Colon (tissue), 2 donors: ENCODE data around the gene PARD3B.

Experiments used
- FAIRE-seq: peaks from 2 replicates; lab custom pipeline; 2012; peaks lifted over from hg19 to GRCh38; lab: Jason Lieb, UNC
- donor health status: control.
- donor health status: control.

Gene PARD3B, protein sequence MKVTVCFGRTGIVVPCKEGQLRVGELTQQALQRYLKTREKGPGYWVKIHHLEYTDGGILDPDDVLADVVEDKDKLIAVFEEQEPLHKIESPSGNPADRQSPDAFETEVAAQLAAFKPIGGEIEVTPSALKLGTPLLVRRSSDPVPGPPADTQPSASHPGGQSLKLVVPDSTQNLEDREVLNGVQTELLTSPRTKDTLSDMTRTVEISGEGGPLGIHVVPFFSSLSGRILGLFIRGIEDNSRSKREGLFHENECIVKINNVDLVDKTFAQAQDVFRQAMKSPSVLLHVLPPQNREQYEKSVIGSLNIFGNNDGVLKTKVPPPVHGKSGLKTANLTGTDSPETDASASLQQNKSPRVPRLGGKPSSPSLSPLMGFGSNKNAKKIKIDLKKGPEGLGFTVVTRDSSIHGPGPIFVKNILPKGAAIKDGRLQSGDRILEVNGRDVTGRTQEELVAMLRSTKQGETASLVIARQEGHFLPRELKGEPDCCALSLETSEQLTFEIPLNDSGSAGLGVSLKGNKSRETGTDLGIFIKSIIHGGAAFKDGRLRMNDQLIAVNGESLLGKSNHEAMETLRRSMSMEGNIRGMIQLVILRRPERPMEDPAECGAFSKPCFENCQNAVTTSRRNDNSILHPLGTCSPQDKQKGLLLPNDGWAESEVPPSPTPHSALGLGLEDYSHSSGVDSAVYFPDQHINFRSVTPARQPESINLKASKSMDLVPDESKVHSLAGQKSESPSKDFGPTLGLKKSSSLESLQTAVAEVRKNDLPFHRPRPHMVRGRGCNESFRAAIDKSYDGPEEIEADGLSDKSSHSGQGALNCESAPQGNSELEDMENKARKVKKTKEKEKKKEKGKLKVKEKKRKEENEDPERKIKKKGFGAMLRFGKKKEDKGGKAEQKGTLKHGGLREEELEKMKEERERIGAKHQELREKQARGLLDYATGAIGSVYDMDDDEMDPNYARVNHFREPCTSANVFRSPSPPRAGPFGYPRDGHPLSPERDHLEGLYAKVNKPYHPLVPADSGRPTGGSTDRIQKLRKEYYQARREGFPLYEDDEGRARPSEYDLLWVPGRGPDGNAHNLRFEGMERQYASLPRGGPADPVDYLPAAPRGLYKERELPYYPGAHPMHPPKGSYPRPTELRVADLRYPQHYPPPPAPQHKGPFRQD (N-terminal part only)

DNA sequence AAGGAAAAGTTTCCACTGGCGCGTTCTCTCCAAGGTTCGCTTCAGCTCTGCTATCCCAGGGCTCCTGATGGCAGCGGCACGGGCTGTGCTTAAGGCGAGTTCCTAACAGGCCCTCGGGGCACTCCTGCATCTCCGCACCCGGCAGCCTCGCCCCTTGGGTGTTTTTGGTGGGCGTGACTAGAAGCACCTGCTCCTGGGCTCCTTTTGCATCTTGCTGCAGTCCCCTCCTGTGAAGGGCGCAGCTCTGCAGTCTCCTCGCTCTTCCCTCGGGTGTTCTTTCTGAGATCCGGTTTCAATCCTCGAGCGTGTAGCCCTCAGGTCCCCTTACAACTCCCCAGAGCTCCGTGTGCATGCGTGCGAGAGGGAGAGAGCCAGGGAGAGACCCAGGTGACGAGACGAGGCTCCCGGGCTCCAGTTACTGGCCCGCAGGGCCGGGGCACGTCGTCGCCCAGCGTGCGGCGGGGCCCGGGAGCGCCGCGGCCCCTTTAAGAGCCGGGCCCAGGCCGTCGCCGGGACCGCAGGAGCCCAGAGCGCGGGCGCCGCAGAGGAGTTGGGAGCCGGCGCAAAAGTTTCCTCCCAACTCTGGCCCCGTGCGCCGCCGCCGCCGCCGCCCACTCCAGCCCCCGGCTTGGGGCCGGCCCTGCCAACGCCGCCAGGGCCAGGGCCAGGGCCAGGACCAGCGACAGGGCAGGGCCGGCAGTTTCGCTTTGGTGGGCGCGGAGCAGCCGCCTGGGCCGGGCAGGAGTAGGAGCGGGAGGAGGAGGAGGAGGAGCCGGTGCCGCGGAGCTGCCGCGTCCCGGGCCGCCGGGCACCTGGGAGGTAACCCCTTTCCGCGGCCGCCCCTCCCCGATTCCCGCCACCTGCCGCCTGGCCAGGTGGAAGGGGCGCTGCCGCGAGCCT is at the start of gene PARD3B:
Gene PARD3B (plus strand): TSS at position 515 of the 900 bp plus-strand sequence. CDS start 525 bp downstream, outside the sequence.
- no peak for FAIRE-seq

DNA sequence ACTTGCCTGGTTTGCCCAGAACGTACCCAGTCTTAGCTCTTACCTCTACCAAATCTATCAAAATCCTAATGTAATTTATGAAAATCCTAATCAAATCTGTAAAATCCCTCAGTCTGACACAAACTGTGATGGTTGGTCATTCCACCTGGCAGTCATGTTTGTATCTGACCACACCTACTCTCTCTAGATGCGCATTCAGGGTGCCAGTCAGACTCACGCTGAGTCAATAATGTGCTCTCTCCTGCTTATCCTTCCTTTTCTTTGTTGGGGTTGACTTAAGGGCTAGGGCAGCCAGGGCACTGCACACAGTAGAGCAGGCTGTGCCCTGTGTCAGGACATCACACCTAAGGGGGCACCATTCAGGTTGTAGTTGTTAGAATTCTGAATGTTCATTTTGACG is 48.5 kb upstream of the PARD3B start:
- no peak for FAIRE-seq

DNA sequence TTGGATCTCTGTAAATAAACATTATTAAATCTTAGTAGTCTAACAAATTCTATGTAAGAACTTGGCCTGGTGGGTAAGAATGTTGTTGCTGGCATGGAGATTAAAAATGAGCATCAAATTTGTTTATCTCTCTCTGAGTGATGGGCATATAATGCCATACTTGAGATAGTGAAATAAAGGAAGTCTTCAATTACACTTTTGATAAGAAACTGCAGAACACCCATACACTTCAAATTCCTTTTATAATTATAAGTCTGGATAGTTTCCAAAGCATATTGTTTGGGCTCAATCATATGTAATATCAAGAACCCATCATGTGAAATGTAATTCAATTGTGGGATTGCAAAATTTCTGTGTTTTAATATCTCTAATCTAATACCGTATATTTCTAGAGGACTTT is 47.4 kb upstream of the PARD3B start:
- no peak for FAIRE-seq

DNA sequence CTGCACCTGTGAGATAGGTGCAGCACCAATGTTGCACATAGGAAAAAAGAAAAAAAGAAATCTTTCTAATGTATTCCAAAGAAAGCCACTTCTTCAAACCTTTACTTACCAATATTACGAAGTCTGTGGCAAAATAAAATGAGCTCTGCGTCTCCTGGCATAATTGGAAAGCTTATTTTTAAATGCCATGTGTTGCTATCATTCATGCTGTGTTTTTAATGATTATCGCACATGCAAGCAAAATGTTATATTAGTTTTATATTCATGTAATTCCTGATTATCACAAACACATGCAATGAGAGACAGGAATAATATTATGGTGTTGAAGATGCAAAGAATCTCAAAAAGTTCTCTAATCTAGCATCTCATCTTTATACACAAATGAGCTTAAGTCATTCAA is 47.0 kb upstream of the PARD3B start:
- no peak for FAIRE-seq

DNA sequence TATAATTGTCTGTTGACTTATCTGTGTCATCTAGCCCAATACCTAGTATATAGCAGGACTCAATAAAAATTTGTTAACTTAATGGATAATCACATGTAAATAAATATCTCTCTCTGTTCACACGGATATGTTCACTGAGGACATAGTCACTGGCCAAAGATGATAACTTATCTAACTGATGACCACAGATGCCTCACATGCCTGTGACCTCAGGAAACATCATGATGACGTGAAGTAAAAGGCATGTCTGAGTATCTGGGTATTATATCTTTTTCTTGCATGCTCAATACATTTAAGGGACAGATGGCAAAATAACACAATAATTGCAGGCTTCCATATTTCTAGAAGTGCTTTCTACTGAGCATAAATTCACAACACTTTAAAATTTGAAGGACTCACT is 41.4 kb upstream of the PARD3B start:
- FAIRE-seq, result no peak

DNA sequence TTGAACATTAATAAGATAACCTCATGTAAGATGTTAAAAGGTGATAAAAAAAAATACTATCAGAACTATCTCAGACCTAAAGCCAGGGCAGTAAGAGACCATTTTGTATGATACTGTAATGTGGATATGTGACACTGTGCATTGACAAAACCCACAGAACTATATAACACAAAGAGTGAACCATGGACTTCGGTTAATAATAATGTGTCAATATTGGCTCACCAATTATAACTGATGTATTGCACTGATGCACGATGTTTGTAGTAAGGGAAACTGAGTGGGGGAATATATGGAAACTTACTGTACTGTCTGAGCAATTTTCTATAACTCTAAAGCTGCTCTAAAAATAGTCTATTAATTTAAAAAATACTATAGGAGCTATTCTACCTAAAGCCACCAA is 40.7 kb upstream of the PARD3B start:
- FAIRE-seq, result no peak

DNA sequence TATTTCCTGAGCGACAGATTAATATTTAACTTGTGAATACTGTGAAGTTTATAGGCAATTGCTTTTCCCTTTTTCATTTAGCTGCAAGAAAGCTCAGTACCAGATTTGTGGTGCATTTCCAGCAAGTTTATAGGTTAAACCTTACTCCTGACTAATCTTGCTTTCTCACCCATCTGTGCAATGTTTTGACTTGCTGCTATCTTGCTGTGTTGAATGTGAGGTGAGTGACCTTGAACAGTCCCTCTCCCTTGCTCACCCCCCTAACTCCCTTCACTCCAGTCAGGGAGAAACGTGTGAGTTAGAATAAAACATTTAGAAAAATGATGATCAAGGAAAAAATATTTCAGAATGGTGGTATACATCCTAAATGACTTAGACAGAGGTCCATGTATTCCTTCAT is 39.8 kb upstream of the PARD3B start:
- no peak for FAIRE-seq

DNA sequence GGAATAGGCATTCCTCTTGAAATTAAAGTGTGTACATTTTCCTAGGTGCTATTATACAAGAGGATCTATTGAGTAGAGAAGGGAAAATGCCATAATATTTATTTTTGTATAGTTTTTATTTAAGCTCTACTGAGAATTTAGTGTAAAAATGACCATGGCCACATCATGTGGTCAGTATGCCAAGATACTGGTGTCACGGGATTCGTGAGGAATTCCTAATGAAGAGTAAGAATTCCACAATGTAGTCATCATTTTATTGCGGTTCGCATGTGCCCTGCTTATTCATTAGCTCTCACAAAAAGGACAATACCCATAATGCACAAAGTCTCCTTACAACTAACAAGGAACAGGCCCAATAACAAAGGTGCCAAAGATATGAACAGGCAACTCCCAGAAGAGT is 39.3 kb upstream of the PARD3B start:
- FAIRE-seq, result no peak

DNA sequence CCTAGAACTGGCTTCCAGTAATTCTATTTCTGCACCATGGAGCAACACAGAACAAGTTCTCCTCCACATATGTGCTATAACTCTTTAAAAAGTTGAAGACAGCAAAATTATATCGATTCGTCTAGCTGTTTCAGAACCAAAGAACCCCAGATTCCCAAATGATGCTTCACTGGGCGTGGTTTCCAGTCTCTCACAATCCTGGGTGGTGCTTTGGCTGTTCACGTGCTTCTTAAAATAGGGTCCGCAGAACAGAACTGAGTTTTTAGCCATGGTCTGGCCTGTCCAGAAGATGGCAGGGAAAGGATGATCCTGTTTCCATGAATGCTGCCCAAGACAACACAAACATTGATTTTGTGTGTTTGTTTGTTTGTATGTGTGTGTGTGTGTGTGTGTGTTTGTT is 37.6 kb upstream of the PARD3B start:
- FAIRE-seq, result no peak

DNA sequence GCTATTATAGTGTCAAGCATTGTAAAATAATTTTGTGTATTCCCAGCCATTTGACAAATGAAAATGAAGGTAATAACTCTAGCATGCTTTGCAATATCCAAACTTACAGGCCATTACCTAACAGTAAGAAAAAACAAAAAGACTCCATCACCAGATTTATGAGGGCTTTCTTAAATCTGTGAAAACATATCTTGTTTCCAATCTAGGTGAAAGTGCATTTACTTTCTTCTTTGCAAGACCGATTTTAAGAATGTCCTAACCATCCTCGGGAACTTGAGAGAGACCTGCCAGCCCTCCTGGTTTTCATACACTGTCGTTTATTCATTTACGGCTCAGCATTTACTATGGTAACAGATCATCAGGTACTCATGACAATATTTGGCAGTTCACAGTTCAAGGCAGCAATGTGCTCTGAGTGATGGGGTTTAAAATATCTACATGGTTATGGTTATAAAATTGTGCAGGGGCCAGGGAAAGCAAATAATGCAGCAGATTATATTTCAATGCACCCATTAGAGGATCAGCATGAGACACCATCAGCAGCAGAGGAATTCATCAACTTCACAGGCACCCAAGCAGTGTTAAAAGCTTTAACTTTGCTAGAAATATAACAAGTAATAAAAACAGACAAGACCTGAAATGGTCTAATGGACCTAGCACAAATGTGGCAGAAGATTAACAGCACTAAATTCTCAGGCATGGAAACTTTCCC is 34.4 kb upstream of the PARD3B start:
- no peak for FAIRE-seq

DNA sequence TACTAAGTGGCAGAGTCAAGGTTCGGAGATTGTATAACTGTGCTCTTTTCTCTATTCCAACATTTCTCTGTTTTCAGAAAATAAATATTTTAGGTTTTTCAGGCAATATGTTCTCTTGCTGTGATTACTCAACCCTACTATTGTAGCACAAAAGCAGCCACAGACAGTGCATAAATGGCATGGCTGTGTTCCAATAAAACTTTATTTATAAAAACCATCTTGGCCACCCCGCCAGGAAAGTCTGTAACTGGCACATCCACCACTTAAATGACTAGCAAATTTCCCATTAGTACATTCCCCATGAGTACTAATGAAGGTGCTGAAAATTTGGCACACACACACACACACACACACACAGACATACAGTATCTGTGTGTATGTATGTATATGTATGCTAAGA is 30.8 kb upstream of the PARD3B start:
- FAIRE-seq, result no peak

DNA sequence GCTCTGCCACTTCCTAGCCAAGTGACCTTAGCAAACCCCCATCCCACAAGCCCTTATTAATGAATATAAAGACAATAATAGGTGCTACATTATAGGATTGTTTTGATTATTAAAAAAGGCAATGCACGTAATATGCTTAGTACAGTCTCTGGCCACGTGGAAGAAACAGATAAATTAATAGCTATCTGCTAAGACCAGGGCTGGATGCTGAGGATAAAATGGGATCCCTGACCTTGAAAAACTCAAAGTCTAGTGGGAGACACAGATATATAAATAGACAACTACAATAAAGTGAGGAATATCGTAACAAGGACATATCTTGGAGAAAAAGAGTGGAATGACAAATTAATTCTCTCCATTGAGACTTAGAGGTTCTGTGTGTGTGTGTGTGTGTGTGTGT is 29.9 kb upstream of the PARD3B start:
- no peak for FAIRE-seq

DNA sequence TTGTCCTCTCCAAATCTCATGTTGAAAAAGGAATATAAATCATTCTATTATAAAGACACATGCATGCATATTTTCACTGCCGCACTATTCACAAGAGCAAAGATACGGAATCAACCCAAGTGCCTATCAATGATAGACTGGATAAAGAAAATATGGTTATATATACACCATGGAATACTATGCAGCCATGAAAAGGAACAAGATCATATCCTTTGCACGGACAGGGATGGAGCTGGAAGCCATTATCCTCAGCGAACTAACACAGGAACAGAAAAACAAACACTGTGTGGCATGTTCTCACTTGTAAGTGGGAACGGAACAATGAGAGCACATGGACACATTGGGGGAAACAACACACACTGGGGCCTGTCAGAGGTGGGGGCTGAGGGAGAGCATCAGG is 28.1 kb upstream of the PARD3B start:
- FAIRE-seq, result no peak

DNA sequence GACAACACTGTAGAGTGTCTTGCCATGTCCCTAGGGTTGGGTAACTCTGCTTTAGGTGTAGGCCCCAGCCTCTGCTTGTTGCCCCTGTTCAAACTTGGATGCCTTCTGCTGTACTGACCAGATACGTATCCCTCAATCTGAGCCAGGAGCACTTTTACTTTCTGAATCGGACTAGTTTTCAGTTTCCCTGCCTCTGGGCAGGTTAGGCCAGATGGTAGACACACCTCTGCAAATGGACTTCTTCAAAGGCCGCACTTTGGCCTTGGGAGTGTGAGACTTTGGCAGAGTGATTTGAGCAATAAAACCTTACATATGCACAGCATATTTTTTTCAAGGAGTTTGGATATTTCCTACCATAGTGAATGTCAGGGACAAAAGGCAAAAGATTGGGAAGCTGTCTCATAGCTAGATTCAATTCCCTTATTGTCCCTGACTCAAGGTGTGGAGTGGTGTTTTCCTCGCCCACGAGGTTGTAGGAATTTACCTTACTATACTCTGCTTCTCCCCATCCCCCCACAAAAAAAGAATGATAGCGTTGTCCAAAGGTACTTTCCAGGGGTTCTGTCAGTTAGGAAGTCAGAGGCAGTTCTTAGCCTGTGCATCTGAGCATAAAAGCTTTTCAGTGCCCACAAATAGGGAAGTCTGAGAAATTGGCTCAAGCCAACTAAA is 15.3 kb upstream of the PARD3B start:
- FAIRE-seq, result no peak

DNA sequence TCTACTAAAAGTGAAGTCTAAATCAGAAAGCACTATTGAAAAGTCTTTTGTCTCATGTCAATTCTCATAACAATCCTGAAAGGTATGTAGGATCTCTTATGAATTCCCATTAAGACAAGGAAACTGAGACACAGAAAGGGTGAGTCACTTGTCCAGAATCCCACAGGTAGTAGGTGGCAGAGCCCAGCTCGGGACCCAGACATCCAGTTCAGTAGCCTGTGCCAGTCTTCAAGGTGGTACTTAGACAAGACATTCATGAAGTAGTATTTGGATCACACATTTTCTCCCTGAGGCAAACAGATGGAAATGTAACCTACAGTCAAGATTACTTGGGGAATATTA is 14.8 kb upstream of the PARD3B start:
- no peak for FAIRE-seq

DNA sequence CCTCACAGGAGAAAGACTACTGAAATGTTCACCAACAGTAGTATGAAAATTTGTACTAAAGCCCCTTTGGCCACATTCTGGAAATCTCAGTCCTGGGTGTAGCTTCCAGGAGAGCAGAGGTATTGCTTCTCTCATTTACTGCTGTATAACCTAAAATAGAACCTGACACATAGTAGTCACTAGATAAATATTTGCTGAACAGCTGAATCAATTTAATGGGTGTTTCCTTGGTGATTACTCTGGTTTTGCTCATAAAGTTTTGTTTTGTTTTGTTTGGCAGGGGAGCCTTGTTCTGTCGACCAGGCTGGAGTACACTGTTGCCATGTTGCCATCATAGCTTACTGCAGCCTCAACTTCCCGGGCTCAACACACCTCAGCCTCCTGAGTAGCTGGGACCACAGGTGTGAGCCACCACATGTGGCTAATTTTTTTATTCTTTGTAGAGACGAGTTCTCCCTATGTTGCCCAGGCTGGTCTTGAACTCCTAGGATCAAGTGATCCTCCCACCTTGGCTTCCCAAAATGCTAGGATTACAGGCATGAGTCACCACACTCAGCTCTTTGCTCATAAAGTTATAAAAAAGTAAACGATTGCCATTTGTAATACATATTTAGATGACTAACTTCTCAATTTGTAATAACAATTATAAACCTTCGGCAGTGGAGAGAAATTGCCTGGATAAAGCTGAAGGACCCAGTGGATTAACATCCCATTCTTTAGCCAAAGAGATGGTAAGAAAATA is 11.5 kb upstream of the PARD3B start:
- FAIRE-seq, result no peak

DNA sequence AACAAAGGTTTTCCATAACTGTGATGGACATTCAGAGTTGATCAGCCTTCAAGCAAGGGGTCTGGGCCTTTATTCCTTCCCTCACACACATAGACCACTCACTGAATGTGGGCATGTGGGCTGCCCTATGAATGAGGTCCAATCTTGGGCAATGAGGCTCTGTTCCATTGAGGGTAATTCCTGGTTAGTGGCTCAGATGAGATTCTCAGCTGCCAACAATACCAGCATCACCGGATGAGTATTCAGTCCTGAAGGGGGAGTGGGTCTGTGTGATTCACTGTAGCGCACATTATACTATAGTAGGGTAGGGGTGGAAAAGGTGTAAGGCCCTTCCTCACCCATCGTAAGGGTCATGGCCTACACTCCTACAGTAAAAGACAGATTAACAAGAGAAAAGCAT is 9.9 kb upstream of the PARD3B start:
- FAIRE-seq, result no peak

DNA sequence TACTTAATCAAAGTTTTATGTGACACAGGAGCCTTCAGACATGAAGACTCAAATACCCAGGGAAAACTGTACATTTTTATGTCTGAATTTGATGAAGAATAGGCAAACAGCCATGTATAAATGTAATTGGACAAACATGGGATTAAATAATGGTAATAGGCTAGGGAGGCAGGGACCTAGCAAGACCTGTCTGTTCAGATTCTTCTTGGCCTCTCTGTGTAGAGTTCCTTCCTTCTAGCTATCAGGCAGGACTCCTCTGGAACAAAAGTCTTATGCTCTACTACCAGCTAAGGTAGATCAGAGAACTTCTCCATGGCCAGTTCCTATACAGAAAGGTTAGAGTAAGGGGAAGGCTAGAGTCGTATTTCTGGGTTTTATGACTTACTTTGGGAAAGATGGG is 9.5 kb upstream of the PARD3B start:
- no peak for FAIRE-seq

DNA sequence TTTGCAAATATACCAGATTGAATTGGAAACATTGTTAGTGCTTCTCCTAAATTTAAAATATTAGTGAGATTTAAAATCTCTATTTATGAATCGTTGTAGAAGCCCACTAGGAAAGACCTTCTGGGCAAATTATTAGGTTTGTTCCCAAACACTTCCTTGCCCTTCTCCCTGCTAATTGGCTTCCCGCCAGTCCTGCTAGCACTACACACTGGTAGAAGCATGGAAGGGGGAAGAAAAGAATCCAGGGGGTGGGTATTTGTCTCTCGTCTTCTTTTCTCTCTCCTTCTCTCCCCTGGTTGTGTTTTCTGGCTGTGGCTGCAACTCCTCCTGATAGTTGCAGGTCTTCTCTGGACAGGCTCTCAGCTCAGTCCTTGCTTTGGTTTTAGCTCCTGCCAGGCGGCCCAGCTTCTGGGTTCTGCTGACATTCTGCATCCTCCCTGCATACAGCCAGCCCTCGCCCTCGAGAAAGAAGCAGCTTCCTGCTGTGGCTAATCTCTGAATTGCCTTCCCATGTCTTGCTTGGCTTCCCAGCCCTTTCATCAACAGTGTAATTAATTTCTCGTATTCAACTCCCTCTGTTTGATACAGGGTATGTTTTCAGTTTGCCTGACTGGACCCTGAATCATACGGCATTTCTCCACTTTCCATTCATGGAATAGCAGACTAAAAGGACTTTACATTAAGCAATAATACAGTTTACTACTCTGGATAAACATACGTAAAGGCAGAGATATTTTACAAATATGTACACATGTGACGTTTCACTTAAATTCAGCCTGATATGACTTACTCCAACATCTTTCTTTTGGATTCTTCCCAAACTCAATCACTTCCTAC is 6.9 kb upstream of the PARD3B start:
- no peak for FAIRE-seq
